ENCODE data around the gene PRICKLE1.

DNA sequence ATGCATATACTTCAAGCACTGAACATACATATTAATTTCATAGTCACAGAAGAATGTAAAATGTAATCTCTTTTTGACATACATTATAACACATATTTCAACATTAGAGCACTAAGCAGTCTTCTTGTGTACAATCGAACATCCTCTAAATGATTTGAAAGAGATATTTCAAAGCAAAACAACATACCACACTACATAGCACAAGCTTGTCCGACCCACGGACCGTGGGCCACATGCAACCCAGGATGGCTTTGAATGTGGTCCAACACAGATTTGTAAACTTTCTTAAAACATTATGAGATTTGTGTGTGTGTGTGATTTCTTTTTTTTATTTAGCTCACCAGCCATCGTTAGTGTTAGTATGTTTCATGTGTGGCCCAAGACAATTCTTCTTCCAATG, 7.0 kb downstream of the PRICKLE1 start:
- TF ChIP-seq, protein P1, sequence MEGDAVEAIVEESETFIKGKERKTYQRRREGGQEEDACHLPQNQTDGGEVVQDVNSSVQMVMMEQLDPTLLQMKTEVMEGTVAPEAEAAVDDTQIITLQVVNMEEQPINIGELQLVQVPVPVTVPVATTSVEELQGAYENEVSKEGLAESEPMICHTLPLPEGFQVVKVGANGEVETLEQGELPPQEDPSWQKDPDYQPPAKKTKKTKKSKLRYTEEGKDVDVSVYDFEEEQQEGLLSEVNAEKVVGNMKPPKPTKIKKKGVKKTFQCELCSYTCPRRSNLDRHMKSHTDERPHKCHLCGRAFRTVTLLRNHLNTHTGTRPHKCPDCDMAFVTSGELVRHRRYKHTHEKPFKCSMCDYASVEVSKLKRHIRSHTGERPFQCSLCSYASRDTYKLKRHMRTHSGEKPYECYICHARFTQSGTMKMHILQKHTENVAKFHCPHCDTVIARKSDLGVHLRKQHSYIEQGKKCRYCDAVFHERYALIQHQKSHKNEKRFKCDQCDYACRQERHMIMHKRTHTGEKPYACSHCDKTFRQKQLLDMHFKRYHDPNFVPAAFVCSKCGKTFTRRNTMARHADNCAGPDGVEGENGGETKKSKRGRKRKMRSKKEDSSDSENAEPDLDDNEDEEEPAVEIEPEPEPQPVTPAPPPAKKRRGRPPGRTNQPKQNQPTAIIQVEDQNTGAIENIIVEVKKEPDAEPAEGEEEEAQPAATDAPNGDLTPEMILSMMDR (IDR thresholded peaks at IDR 0.05) = no peak
- TF ChIP-seq, protein P2, sequence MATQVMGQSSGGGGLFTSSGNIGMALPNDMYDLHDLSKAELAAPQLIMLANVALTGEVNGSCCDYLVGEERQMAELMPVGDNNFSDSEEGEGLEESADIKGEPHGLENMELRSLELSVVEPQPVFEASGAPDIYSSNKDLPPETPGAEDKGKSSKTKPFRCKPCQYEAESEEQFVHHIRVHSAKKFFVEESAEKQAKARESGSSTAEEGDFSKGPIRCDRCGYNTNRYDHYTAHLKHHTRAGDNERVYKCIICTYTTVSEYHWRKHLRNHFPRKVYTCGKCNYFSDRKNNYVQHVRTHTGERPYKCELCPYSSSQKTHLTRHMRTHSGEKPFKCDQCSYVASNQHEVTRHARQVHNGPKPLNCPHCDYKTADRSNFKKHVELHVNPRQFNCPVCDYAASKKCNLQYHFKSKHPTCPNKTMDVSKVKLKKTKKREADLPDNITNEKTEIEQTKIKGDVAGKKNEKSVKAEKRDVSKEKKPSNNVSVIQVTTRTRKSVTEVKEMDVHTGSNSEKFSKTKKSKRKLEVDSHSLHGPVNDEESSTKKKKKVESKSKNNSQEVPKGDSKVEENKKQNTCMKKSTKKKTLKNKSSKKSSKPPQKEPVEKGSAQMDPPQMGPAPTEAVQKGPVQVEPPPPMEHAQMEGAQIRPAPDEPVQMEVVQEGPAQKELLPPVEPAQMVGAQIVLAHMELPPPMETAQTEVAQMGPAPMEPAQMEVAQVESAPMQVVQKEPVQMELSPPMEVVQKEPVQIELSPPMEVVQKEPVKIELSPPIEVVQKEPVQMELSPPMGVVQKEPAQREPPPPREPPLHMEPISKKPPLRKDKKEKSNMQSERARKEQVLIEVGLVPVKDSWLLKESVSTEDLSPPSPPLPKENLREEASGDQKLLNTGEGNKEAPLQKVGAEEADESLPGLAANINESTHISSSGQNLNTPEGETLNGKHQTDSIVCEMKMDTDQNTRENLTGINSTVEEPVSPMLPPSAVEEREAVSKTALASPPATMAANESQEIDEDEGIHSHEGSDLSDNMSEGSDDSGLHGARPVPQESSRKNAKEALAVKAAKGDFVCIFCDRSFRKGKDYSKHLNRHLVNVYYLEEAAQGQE (IDR thresholded peaks at IDR 0.05; ENCODE audit: insufficient read depth in 1 of 2, low read depth in 2 of 2, low read length in 1 of 2) = no peak
- no peak for TF ChIP-seq TCF7L2 (IDR thresholded peaks at IDR 0.05; ENCODE audit: low read depth, low read length)
